Epithelial cell of proximal tubule (primary cell): Measurements from ENCODE around the gene CAPN14. TPM values are rescaled to one million over a fixed set of nuclear protein-coding genes. Genes with fewer than 3 reads are reported as not detected.

ENCODE experiments used
- DNase-seq: peaks from one replicate; pipeline ENCODE4 v3.0.0-alpha.2; 2011; ENCODE audit warnings: low read depth
- H3K4me3 ChIP-seq: 2 replicates; pipeline ENCODE4 v1.5.1; 2011; ENCODE audit warnings: low read depth, mild to moderate bottlenecking, low read length
- total RNA-seq: library from RNA; depleted of rRNA; stranded (reverse); fragments of >200 nt; gene quantifications from 2 replicates; pipeline ENCODE4 v1.2.3, GENCODE V29; 2015
- TF ChIP-seq, protein P1 (sequence below): conservative IDR thresholded peaks from 2 replicates; pipeline ENCODE4 v1.5.1; 2012; ENCODE audit warnings: low read depth, mild to moderate bottlenecking, low read length

Gene CAPN14
- total RNA-seq, 1 donor from 2014 or later, result 0.46 TPM

DNA sequence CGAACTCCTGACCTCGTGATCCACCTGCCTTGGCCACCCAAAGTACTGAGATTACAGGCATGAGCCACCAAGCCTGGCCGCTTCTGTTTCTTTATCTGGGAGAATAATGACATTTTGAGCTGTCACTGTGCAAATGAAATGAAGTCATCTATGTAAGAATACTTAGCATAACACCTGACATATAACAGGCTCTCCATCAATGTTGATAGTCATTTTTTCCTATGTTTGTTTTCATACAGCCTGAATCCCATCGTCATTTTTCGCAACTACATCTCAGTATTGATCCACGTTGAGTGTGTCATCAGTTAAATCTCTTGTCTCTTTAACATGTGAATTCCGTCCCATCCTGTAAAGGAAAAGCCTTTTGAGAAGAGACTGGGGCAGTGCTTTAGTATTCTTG, 6.4 kb upstream of the CAPN14 start:
- no peak for DNase-seq
- TF ChIP-seq, protein P1, sequence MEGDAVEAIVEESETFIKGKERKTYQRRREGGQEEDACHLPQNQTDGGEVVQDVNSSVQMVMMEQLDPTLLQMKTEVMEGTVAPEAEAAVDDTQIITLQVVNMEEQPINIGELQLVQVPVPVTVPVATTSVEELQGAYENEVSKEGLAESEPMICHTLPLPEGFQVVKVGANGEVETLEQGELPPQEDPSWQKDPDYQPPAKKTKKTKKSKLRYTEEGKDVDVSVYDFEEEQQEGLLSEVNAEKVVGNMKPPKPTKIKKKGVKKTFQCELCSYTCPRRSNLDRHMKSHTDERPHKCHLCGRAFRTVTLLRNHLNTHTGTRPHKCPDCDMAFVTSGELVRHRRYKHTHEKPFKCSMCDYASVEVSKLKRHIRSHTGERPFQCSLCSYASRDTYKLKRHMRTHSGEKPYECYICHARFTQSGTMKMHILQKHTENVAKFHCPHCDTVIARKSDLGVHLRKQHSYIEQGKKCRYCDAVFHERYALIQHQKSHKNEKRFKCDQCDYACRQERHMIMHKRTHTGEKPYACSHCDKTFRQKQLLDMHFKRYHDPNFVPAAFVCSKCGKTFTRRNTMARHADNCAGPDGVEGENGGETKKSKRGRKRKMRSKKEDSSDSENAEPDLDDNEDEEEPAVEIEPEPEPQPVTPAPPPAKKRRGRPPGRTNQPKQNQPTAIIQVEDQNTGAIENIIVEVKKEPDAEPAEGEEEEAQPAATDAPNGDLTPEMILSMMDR, result no peak
- no peak overlapping the region for H3K4me3 ChIP-seq

DNA sequence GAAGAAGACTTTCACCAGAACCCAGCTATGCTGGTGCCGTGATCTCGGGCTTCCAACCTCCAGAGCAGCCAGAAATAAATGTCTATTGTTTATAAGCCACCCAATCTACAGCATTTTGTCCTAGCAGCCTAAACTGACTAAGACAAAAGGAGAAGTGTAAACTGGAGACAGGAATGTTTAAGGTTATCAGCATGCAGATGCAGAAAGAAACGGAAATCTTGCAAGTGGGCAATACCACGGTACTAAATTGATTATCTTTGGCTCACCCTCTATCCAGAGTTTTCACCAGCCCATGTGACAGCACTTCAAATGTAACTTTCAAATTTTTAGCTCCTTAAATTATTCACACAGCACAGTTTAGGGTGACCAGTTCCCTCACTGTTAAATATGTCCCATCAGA, 5.7 kb upstream of the CAPN14 start:
- TF ChIP-seq, protein P1, result no peak
- no peak overlapping the region for H3K4me3 ChIP-seq
- DNase-seq, result no peak

DNA sequence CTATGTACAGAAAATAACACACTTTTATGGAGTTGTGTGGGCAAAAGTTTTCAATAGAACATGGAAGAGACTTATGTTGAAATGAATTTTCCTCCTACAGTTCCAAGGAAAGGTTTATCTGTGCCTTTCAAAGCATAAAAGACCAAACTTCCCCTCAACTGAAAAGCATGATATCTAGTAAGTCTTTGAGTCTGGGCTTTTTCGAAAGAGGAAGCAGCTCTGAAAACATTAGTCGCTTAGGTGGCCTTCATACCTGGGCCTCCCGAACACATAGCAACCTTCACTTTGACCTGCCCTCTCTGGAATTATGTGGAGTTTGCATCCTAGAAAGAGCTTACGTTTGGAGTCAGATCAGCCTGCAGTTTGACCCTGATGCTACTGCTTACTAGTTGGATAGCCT, 4.8 kb upstream of the CAPN14 start:
- TF ChIP-seq, protein P1, result no peak
- H3K4me3 ChIP-seq, result no peak overlapping the region
- DNase-seq, result no peak

DNA sequence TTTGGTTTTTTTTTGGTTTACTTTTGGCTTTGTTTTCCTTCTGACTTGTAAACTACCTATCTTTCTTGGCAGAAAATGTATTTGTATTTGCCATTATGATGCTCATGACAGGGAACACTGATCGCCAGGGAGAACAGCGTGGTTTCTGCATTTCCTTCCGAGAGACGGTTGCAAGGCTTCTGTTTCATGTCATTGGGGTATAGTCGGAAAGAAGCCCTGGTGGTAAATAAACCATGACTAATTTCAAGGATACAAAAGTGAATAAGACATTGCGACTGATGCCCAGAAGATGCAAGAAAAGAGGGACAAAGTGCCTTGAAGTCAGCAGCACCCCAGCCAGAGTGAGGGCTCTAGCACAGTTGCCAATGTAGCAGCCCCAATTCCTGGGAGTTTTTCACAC, 4.2 kb upstream of the CAPN14 start:
- H3K4me3 ChIP-seq, result no peak overlapping the region
- no peak for DNase-seq
- TF ChIP-seq, protein P1, result no peak

DNA sequence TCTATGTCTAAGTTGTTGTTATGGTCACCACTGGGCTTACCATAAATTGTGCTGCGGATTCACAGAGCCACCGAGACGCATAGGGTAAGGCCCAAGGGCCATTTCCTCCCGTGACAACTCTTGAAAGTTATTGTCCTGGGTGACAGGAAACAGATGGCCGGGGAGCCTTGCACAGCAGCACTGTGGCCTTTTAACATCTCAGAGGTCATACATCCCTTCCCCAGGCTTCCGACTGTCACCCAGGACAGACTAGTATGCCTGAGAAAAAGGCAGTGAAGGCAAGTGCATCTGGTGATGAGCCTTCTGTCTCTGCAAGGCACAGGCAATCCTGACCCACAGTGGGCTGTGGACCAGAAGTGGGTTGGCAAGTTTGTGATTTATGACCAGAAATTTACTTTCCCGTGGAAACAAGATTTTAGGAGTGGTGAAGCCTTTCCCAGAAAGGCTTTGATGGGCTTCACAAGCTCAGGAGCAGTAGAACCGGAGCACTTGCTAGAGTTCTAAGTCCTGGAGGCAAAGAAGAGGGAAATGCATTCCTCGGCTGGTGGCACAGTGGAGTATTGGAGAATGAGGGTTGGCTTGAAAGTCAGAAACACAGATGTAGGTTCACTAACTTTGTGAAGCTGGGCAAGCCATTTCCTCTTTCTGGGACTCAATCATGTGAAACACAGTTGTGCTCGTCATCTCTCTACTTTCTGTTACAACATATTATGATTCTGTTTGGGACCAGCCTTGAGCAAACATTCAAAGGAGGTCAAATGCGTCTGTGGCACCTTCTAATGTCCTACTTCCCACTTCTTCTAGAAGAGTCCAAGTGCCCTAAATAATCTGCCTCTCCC, 2.0 kb upstream of the CAPN14 start:
- no peak for DNase-seq
- no peak overlapping the region for H3K4me3 ChIP-seq
- TF ChIP-seq, protein P1, result no peak

DNA sequence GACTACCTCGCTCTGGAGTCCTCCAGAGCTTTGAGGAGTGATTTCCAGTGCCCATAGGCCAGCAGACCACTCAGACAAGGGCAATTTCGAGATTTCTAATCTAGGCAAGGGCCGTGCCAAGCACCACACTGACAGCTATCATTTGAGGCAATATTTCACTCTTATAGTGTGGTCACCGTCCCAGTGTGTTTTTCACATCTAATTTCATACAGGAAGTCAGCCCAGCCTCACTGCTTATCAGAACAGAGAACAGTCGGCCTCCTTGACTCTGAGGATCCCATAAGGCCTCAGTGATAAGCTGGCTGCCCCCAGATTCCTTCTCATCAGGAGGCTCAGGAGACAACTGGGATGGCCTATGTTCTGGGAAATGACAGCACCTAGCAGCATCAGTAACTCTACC, 581 bp downstream of the CAPN14 start:
- DNase-seq, result no peak
- no peak overlapping the region for H3K4me3 ChIP-seq
- TF ChIP-seq, protein P1, result no peak

DNA sequence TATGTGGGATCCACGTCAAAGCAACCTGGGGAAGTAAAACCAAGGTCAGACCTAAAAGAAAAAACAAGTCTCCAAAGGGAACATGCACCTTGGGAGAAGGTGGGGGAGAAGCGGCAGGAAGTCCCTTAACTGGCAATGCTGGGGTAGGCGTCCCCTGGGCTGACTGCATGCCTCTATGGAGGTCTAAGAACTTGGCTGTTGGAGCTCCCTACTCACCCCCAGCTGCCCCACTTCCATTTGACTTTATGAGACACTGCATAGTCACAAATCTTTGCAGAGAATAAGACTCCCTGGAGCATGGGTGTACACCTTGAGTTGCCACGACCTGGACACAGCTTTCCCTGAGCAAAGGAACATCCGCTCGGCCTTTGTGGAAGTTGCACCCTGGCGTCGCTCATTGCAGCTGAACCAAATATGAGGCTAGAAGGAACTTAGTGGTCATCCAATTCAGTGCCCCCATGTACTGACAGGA, 2.8 kb downstream of the CAPN14 start:
- TF ChIP-seq, protein P1, result no peak
- H3K4me3 ChIP-seq, result no peak overlapping the region
- DNase-seq, result no peak
